ENCODE results near the gene DGUOK.
"Not testable (repeated sequence)": the region's sequence is repeated elsewhere in the genome, so short reads cannot be mapped to it uniquely, and the experiment has no call there.

DGUOK gene

GRCh38 chr2:73921581-73921980 is 5.1 kb upstream of the DGUOK start:
- no peak for DNase-seq (ENCODE audit: low read depth)

GRCh38 chr2:73922681-73923080 is 4.0 kb upstream of the DGUOK start:
- no peak for DNase-seq (ENCODE audit: low read depth)

- no peak for DNase-seq (ENCODE audit: low read depth)
These were observed 1.5 kb upstream of the DGUOK start for GRCh38 chr2:73925033-73925704.

- no peak for DNase-seq (ENCODE audit: low read depth)
These were observed 707 bp upstream of the DGUOK start for GRCh38 chr2:73925853-73926492.

- no peak for DNase-seq (ENCODE audit: low read depth)
These were observed 664 bp downstream of the DGUOK start for GRCh38 chr2:73927344-73927743.

GRCh38 chr2:73928963-73929347 is 2.3 kb downstream of the DGUOK start:
- no peak for DNase-seq (ENCODE audit: low read depth)

GRCh38 chr2:73930386-73930785 is 3.7 kb downstream of the DGUOK start:
- DNase-seq (ENCODE audit: low read depth): no peak

- no peak for DNase-seq (ENCODE audit: low read depth)
These were observed 5.1 kb downstream of the DGUOK start for GRCh38 chr2:73931531-73932500.

- DNase-seq (ENCODE audit: low read depth): no peak
These were observed 6.5 kb downstream of the DGUOK start for GRCh38 chr2:73933194-73933593.

- no peak for DNase-seq (ENCODE audit: low read depth)
These were observed 9.0 kb downstream of the DGUOK start for GRCh38 chr2:73935641-73936040.

- no peak for DNase-seq (ENCODE audit: low read depth)
These were observed 10.6 kb downstream of the DGUOK start for GRCh38 chr2:73937103-73937885.

GRCh38 chr2:73937899-73938298 is 11.2 kb downstream of the DGUOK start:
- no peak for DNase-seq (ENCODE audit: low read depth)

GRCh38 chr2:73938718-73939352 is 12.2 kb downstream of the DGUOK start:
- DNase-seq (ENCODE audit: low read depth): no peak

GRCh38 chr2:73939419-73939818 is 12.7 kb downstream of the DGUOK start:
- DNase-seq (ENCODE audit: low read depth): no peak

GRCh38 chr2:73940066-73940465 is 13.4 kb downstream of the DGUOK start:
- not testable (repeated sequence) for DNase-seq (ENCODE audit: low read depth)

GRCh38 chr2:73942664-73943063 is 16.0 kb downstream of the DGUOK start:
- no peak for DNase-seq (ENCODE audit: low read depth)

GRCh38 chr2:73944714-73945113 is 18.0 kb downstream of the DGUOK start:
- no peak for DNase-seq (ENCODE audit: low read depth)

- DNase-seq (ENCODE audit: low read depth): no peak
These were observed 19.5 kb downstream of the DGUOK start for GRCh38 chr2:73946215-73946614.

- DNase-seq (ENCODE audit: low read depth): no peak
These were observed 20.0 kb downstream of the DGUOK start for GRCh38 chr2:73946666-73947065.

GRCh38 chr2:73947412-73948018 is 20.8 kb downstream of the DGUOK start:
- DNase-seq (ENCODE audit: low read depth): no peak

GRCh38 chr2:73949802-73950201 is 23.1 kb downstream of the DGUOK start:
- DNase-seq (ENCODE audit: low read depth): no peak
